ENCODE results near the gene HNRNPA1L2.
"Not testable (repeated sequence)": the region's sequence is repeated elsewhere in the genome, so short reads cannot be mapped to it uniquely, and the experiment has no call there.

The HNRNPA1L2 gene

DNA sequence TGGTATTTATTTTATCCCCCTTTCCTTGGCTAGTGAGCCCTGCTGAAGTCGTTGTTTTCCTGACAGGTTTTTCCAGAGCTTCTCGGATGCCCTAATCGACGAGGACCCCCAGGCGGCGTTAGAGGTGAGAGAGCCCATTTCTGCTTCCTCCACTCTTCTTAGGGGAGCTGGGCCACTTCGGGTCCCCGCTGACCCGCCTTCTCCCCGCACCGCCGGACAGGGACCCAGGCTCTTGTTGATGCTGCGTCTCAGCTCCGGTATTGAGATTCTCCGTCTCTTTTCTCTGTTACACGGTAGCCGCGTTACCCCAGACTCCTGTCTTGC, 10.7 kb downstream of the HNRNPA1L2 start:
- no peak for FAIRE-seq
- TF ChIP-seq TAF1 (IDR thresholded peaks at IDR 0.05; ENCODE audit: borderline replicate concordance, low read depth, low read length) (no peak), POLR2AphosphoS5 (IDR thresholded peaks at IDR 0.05; ENCODE audit: low read depth, low read length) (no peak), POLR2A (IDR thresholded peaks at IDR 0.05; ENCODE audit: low read depth, low read length) (no peak)
- DNase-seq (ENCODE audit: insufficient read length), result peak; percentile 25

DNA sequence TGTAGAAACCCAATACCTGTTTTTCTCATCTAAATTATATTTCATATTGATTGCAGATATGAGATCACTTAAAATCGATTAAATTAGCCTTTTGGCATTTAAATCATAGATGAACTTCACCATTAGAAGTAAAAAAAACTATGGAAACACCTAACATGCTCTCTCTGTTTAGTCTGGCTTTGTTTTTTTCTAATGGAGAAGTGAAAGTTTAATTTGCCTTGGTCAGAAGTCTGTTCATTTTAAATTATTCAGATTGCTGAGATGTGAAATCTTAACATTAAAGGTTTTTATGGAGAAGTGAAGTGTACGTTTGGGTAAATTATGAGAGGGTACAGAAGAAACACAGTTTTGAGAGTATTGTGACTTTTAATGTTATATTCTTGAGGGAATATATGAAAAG, 17.1 kb downstream of the HNRNPA1L2 start:
- no peak for DNase-seq (ENCODE audit: insufficient read length)
- TF ChIP-seq TAF1 (IDR thresholded peaks at IDR 0.05; ENCODE audit: borderline replicate concordance, low read depth, low read length) (no peak), POLR2AphosphoS5 (IDR thresholded peaks at IDR 0.05; ENCODE audit: low read depth, low read length) (no peak), POLR2A (IDR thresholded peaks at IDR 0.05; ENCODE audit: low read depth, low read length) (no peak)
- FAIRE-seq, result no peak

DNA sequence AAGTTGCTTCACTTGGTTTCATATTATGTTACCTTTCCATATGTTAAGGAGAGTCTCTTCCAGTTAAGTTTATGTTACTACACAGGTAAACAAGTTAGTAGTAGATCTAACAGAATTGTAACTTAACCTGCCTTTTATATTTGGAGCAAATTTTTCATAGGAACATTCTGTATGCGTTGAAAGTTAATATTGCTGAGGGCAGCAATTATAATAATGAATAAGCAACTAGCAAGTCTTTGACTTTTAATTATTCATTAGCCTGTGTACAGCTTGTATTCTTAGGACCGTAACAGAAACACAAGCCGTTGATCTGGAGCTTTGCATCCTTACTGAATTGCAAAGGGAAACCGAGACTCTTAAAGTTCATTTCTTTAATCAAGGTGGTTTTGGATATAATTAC, 22.0 kb downstream of the HNRNPA1L2 start:
- DNase-seq (ENCODE audit: insufficient read length), result no peak
- no peak for TF ChIP-seq POLR2A (IDR thresholded peaks at IDR 0.05; ENCODE audit: low read depth, low read length)
- TF ChIP-seq POLR2AphosphoS5 (IDR thresholded peaks at IDR 0.05; ENCODE audit: low read depth, low read length), result no peak
- TF ChIP-seq TAF1 (IDR thresholded peaks at IDR 0.05; ENCODE audit: borderline replicate concordance, low read depth, low read length), result no peak
- FAIRE-seq, result no peak

DNA sequence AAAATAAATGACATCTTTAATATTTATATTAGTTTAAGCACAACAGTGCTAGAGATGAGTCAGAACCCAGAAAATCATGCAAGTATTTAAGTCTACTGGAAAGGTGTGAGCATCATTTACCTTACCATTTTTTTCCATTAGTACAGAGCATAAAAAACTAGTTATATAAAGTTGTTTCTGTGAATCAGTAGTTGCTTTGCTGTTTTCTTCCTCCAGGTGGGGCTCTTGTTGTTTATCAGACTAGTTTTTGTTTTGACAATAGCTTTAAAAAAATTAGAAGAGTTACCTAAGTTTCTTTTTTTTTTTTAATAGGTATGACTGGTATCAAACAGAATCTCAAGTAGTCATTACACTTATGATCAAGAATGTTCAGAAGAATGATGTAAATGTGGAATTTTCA, 23.1 kb downstream of the HNRNPA1L2 start:
- FAIRE-seq, result no peak
- TF ChIP-seq POLR2A (IDR thresholded peaks at IDR 0.05; ENCODE audit: low read depth, low read length) (no peak), POLR2AphosphoS5 (IDR thresholded peaks at IDR 0.05; ENCODE audit: low read depth, low read length) (no peak), TAF1 (IDR thresholded peaks at IDR 0.05; ENCODE audit: borderline replicate concordance, low read depth, low read length) (no peak)
- no peak for DNase-seq (ENCODE audit: insufficient read length)

DNA sequence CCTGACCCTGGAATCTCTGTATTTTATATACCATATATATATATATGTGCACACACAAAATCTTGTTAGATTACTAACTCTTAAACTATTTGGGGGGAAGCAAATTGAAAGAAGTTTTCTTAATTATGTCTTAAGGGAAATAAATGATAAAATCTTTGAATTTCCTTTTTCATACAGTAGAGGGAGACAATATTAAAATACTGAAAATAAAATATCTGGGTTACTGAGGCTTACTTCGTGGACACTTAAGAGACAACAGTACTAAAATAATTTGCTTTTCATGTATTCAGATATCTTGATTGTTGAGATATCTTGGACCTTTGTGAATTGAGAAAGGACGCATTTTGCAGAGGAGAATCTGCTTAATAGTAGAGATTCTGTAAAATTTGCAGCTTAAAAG, 27.4 kb downstream of the HNRNPA1L2 start:
- no peak for FAIRE-seq
- no peak for DNase-seq (ENCODE audit: insufficient read length)
- TF ChIP-seq POLR2A (IDR thresholded peaks at IDR 0.05; ENCODE audit: low read depth, low read length) (no peak), POLR2AphosphoS5 (IDR thresholded peaks at IDR 0.05; ENCODE audit: low read depth, low read length) (no peak), TAF1 (IDR thresholded peaks at IDR 0.05; ENCODE audit: borderline replicate concordance, low read depth, low read length) (no peak)

DNA sequence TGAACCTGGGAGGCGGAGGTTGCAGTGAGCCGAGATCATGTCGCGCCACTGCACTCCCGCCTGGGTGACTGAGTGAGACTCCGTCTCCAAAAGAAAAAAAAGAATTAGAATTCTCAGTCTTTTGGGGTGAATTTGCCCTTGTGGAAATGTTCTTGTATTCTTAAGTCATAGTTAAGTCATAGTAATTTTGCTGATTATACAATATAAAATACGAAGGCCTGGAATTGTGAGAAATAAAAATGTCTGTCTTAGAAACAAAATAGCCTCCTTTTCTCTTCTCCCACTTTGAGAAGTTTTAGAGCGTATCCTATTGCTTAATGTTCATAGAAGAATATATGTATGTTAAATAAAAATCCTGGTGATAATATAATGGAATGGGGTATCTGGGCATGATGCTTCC, 28.5 kb downstream of the HNRNPA1L2 start:
- no peak for FAIRE-seq
- TF ChIP-seq POLR2AphosphoS5 (IDR thresholded peaks at IDR 0.05; ENCODE audit: low read depth, low read length) (no peak), TAF1 (IDR thresholded peaks at IDR 0.05; ENCODE audit: borderline replicate concordance, low read depth, low read length) (no peak), POLR2A (IDR thresholded peaks at IDR 0.05; ENCODE audit: low read depth, low read length) (no peak)
- DNase-seq (ENCODE audit: insufficient read length), result no peak

DNA sequence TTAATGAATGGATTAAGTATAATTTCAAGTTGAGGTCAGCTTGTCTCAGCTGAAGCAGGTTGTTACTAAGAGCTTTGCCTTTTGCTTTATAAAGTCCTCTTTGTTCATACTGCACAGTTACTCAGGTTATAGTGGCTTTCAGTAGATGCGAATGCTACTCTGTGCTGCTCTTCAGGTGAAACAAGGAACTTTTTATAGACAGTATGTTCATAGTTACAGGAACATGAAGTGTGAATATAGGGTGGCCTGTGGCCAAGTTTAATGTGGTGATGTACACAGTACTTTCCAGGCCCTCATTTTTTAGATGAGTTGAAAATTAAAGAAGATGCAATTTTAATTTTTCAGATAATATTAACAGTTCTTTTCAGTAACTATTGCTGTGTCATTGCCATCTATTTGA, 31.2 kb downstream of the HNRNPA1L2 start:
- TF ChIP-seq POLR2A (IDR thresholded peaks at IDR 0.05; ENCODE audit: low read depth, low read length) (no peak), TAF1 (IDR thresholded peaks at IDR 0.05; ENCODE audit: borderline replicate concordance, low read depth, low read length) (no peak), POLR2AphosphoS5 (IDR thresholded peaks at IDR 0.05; ENCODE audit: low read depth, low read length) (no peak)
- no peak for DNase-seq (ENCODE audit: insufficient read length)
- FAIRE-seq, result no peak

DNA sequence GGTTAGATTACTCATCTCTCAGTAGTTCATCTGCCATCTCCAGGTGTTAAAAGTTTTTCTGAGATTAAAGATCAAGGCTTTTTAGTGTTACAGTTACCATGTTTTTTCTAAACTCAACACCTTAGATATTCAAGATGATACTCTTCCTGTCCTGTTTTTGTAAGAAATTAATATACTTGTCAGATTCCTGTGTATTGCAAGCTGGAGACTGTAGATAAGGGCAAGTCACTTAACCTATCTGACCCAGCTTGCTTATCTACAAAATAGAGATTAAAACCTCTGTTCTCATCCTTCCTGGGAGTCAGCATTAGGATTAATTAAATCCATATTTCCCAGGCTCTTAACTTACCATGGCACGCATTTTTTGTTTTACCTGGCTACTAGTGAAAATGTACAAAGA, 35.6 kb downstream of the HNRNPA1L2 start:
- DNase-seq (ENCODE audit: insufficient read length) (no peak), FAIRE-seq (no peak)
- no peak for TF ChIP-seq POLR2A (IDR thresholded peaks at IDR 0.05; ENCODE audit: low read depth, low read length)
- no peak for TF ChIP-seq TAF1 (IDR thresholded peaks at IDR 0.05; ENCODE audit: borderline replicate concordance, low read depth, low read length)
- TF ChIP-seq POLR2AphosphoS5 (IDR thresholded peaks at IDR 0.05; ENCODE audit: low read depth, low read length), result no peak

DNA sequence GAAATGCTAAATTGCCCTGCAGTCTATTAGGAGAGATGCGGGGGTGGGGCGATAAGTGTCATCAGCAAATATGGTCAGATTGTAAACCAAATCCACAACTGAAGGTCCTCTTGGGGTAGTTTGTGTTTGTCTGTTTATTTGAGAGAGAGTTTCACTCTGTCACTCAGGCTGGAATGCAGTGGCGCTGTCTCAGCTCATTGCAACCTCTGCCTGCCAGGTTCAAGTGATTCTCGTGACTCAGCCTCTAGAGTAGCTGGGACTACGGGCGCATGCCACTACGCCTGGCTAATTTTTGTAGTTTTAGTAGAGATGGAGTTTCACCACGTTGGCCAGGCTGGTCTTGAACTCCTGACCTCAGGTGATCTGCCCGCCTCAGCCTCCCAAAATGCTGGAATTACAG, 43.6 kb downstream of the HNRNPA1L2 start:
- DNase-seq (ENCODE audit: insufficient read length); FAIRE-seq: not testable (repeated sequence)

DNA sequence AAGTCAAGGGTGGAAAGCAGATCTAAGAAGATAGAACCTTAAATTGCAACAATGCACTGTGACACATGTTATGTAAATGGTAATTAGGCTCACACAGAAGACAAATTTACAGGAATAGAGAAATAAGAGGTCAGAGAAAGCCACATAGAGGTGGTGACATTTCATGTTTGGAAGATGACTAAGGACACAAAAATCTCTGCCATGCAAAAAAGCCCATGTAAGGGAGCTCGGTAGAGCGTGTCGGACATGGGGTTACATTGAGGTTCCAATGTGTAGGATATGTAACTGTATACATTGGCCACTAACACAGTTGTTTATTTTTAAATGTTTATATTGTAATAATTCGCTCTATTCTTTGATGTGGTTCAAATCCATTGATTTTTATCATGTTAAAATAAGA, 44.1 kb downstream of the HNRNPA1L2 start:
- no peak for TF ChIP-seq TAF1 (IDR thresholded peaks at IDR 0.05; ENCODE audit: borderline replicate concordance, low read depth, low read length)
- TF ChIP-seq POLR2A (IDR thresholded peaks at IDR 0.05; ENCODE audit: low read depth, low read length), result no peak
- TF ChIP-seq POLR2AphosphoS5 (IDR thresholded peaks at IDR 0.05; ENCODE audit: low read depth, low read length), result no peak
- DNase-seq (ENCODE audit: insufficient read length) (no peak), FAIRE-seq (no peak)

Measured in GM12892 (cell line).